Skeletal muscle satellite cell (primary cell): ENCODE results near the gene FHOD3.

Source experiments
- H3K27me3 ChIP-seq: 2 replicates; pipeline ENCODE4 v1.7.0; 2013; ENCODE audit warnings: low read length; ENCODE audit not compliant: control insufficient read depth, insufficient read depth
- H3K36me3 ChIP-seq: 2 replicates; pipeline ENCODE4 v1.7.0; 2013; ENCODE audit warnings: mild to moderate bottlenecking, control low read depth, low read length; ENCODE audit not compliant: insufficient read depth
- H3K4me1 ChIP-seq: 2 replicates; pipeline ENCODE4 v1.7.0; 2013; ENCODE audit warnings: low read length; ENCODE audit not compliant: control insufficient read depth, insufficient read depth
- H3K4me2 ChIP-seq: 2 replicates; pipeline ENCODE4 v1.7.0; 2013; ENCODE audit warnings: mild to moderate bottlenecking, low read length
- H3K4me3 ChIP-seq: 2 replicates; pipeline ENCODE4 v1.7.0; 2013; ENCODE audit warnings: low read length
- H3K9ac ChIP-seq: 2 replicates; pipeline ENCODE4 v1.7.0; 2013; ENCODE audit warnings: mild to moderate bottlenecking, low read depth, low read length, moderate library complexity
- H3K9me3 ChIP-seq: replicated peaks from 2 replicates; pipeline ENCODE4 v1.7.0; 2013; ENCODE audit warnings: mild to moderate bottlenecking, control low read depth, low read length

Gene FHOD3

GRCh38 chr18:36578871-36579710 lies 281.6 kb downstream of the FHOD3 start:
- Histone ChIP-seq H3K4me3 (no peak overlapping the region), H3K9me3 (no peaks in the 10 kb centered on the region), H3K4me1 (peaks cover 28% of the 10 kb centered on the region), H3K9ac (no peak overlapping the region), H3K36me3 (no peaks in the 10 kb centered on the region), H3K4me2 (no peak overlapping the region), H3K27me3 (no peaks in the 10 kb centered on the region)

GRCh38 chr18:36580266-36580665 lies 282.8 kb downstream of the FHOD3 start:
- no peak overlapping the region for H3K9ac ChIP-seq
- no peak overlapping the region for H3K4me3 ChIP-seq
- H3K4me1 ChIP-seq = peaks cover 28% of the 10 kb centered on the region
- peak overlapping the region; percentile 31 for H3K4me2 ChIP-seq
- H3K27me3 ChIP-seq = no peaks in the 10 kb centered on the region
- no peaks in the 10 kb centered on the region for H3K9me3 ChIP-seq
- no peaks in the 10 kb centered on the region for H3K36me3 ChIP-seq

GRCh38 chr18:36580874-36581750 lies 283.6 kb downstream of the FHOD3 start:
- Histone ChIP-seq H3K9me3 (no peaks in the 10 kb centered on the region), H3K4me1 (peaks cover 28% of the 10 kb centered on the region), H3K4me3 (no peak overlapping the region), H3K9ac (no peak overlapping the region), H3K36me3 (no peaks in the 10 kb centered on the region), H3K4me2 (peak overlapping the region; percentile 31), H3K27me3 (no peaks in the 10 kb centered on the region)

GRCh38 chr18:36582988-36583745 lies 285.7 kb downstream of the FHOD3 start:
- H3K27me3 ChIP-seq = no peaks in the 10 kb centered on the region
- no peak overlapping the region for H3K4me2 ChIP-seq
- no peaks in the 10 kb centered on the region for H3K36me3 ChIP-seq
- H3K4me3 ChIP-seq = no peak overlapping the region
- H3K9me3 ChIP-seq = no peaks in the 10 kb centered on the region
- no peak overlapping the region for H3K9ac ChIP-seq
- H3K4me1 ChIP-seq = peaks cover 28% of the 10 kb centered on the region

- Histone ChIP-seq H3K4me3 (no peak overlapping the region), H3K27me3 (no peaks in the 10 kb centered on the region), H3K36me3 (no peaks in the 10 kb centered on the region), H3K4me2 (no peak overlapping the region), H3K4me1 (peaks cover 7% of the 10 kb centered on the region), H3K9me3 (no peaks in the 10 kb centered on the region), H3K9ac (no peak overlapping the region)
Measured at GRCh38 chr18:36589857-36590543, 292.5 kb downstream of the FHOD3 start.

- Histone ChIP-seq H3K9me3 (no peaks in the 10 kb centered on the region), H3K27me3 (no peaks in the 10 kb centered on the region), H3K4me2 (no peak overlapping the region), H3K4me1 (peaks cover 7% of the 10 kb centered on the region), H3K36me3 (no peaks in the 10 kb centered on the region), H3K9ac (no peak overlapping the region), H3K4me3 (no peak overlapping the region)
Measured at GRCh38 chr18:36590621-36591580, 293.4 kb downstream of the FHOD3 start.

- H3K9ac ChIP-seq = no peak overlapping the region
- H3K4me1 ChIP-seq = peaks cover 7% of the 10 kb centered on the region
- H3K4me3 ChIP-seq = no peak overlapping the region
- no peaks in the 10 kb centered on the region for H3K27me3 ChIP-seq
- H3K4me2 ChIP-seq = no peak overlapping the region
- H3K9me3 ChIP-seq = no peaks in the 10 kb centered on the region
- H3K36me3 ChIP-seq = no peaks in the 10 kb centered on the region
Measured at GRCh38 chr18:36592282-36592681, 294.8 kb downstream of the FHOD3 start.

- no peak overlapping the region for H3K9ac ChIP-seq
- no peak overlapping the region for H3K4me2 ChIP-seq
- no peaks in the 10 kb centered on the region for H3K27me3 ChIP-seq
- H3K4me1 ChIP-seq = peaks cover 7% of the 10 kb centered on the region
- H3K36me3 ChIP-seq = no peaks in the 10 kb centered on the region
- no peaks in the 10 kb centered on the region for H3K9me3 ChIP-seq
- H3K4me3 ChIP-seq = no peak overlapping the region
Measured at GRCh38 chr18:36593001-36593400, 295.5 kb downstream of the FHOD3 start.

- peaks cover 7% of the 10 kb centered on the region for H3K4me1 ChIP-seq
Measured at GRCh38 chr18:36593641-36594040, 296.1 kb downstream of the FHOD3 start.

GRCh38 chr18:36594621-36595020 lies 297.1 kb downstream of the FHOD3 start:
- Histone ChIP-seq H3K27me3 (no peaks in the 10 kb centered on the region), H3K4me1 (peaks cover 7% of the 10 kb centered on the region), H3K9me3 (no peaks in the 10 kb centered on the region), H3K4me2 (no peak overlapping the region), H3K36me3 (no peaks in the 10 kb centered on the region), H3K4me3 (no peak overlapping the region), H3K9ac (no peak overlapping the region)

More at GRCh38 chr18:36593641-36594040, 296.1 kb downstream of the FHOD3 start:
- no peaks in the 10 kb centered on the region for H3K27me3 ChIP-seq
- no peak overlapping the region for H3K9ac ChIP-seq
- H3K4me3 ChIP-seq = no peak overlapping the region
- H3K9me3 ChIP-seq = no peaks in the 10 kb centered on the region
- H3K4me2 ChIP-seq = no peak overlapping the region
- no peaks in the 10 kb centered on the region for H3K36me3 ChIP-seq
